Muscle of arm (tissue), 12 donors: ENCODE results near the gene DIAPH3. TPM values are rescaled to one million over a fixed set of nuclear protein-coding genes. Genes with fewer than 3 reads are reported as not detected.

Source experiments
- DNase-seq: peaks from one replicate; pipeline ENCODE4 v3.0.0-alpha.2; 2013
- polyA plus RNA-seq, 12 donors: library from polyadenylated mRNA; unstranded; fragments of 120-200 nt; gene quantifications; one replicate each; pipeline ENCODE4 v1.2.1, GENCODE V29; 2013; ENCODE audit not compliant: insufficient read length in 12 of 12

The DIAPH3 gene
- polyA plus RNA-seq, 12 donors, result 5.3 to 13.2 (median 8.8) TPM; not detected in 1

DNA sequence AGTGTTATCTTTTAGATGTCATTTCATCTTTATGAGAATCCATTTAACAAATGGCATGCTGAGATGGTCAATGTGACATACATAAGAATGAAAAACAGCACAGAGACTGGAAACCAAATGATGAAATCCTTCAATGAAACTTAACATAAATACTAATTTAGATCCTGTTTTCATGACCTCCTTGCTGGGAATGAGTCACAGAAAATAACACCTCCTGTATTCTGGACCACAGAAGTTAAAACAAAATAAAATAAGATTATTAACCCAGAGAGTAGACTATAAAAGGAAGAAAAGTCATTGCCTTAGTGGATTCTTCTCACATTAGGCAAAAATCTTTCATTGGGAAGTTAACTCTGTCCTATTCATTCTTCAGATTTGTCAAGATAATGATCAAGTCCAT lies 1.6 kb downstream of the DIAPH3 start:
- no peak for DNase-seq

DNA sequence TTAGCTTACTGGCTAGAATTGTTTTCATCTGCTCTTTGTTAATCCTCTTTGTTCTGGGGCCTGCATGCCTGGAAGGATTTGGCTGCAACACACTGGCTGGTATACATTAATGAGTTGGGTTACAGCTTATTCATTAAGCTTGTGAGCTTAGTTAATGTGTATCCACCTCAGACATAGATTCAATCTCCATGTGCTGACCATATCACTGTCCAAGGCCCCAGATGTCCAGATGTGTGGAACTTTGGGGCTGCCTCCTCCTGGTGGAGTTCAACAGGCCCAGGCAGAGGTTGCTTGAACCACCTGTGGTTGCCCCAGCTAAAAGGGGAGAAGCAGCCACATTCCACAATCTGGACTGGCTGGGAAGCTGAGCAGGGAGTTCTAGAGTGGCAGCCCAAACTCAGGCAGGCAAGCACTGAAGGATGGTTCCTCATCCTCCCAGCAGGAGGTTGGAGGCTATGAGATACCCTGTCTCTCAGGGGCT lies 5.4 kb downstream of the DIAPH3 start:
- DNase-seq, result no peak

GRCh38 chr13:60155978-60156377 lies 7.8 kb downstream of the DIAPH3 start:
- no peak for DNase-seq

DNA sequence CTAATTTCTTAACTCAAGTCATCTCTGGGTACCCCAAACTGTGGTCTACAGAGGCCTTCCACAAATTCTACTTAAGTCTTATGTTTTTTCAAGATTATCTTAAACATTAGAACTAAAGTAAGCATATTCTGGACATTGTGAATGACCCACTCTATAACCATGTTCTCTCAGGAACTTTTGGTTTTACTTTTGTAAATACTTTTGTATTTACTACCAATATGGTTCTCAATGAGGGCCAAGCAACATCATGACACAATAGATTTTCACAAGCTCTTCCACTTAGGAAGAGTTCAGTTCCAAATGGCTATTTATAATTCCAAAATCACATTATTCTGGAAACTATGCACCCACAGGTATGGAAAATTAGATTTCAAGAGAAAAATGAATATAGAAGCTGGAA lies 10.8 kb downstream of the DIAPH3 start:
- no peak for DNase-seq

- DNase-seq, result no peak
Observed at GRCh38 chr13:60152114-60152513, 11.6 kb downstream of the DIAPH3 start.

GRCh38 chr13:60150538-60150937 lies 13.2 kb downstream of the DIAPH3 start:
- no peak for DNase-seq

DNA sequence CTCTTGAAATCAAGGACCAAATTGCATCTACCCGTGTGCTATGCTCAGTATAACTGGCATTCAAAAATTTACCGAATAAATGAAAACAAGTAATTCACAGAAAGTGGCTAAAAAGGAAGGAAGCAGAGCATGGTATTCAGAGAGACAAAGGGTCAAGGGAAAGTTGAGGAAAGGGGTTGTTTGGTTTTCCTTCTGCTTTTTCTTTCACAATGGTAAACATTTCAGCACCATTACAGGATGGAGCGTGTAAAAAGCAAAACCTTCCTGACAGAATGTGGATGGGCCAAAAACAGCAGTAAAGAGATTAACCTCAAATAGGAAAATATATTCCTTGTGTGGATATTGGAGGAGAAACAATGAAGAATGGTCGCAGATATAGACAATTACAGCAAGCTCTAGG lies 14.8 kb downstream of the DIAPH3 start:
- DNase-seq, result no peak

DNA sequence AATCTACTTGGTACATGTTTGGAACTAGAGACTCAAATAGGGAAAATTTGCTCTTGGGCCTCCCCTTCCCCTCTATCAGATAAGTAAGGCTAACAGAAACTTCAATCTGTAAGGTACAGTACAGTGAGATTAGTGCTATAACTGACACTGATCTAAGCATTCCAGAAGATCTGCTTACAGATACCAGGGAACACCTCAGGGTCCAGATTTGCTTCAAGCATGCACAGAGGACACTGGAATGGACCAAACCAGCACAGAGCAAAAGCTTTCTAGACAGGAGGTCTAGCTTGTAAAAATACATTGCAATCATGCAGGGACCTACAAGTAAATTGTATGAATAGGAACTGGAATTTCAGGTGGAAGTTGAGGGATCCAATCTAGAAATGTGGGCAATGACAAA lies 16.4 kb downstream of the DIAPH3 start:
- no peak for DNase-seq

- DNase-seq, result no peak
Observed at GRCh38 chr13:60146471-60146870, 17.3 kb downstream of the DIAPH3 start.

- DNase-seq, result no peak
Observed at GRCh38 chr13:60143775-60144174, 20.0 kb downstream of the DIAPH3 start.

DNA sequence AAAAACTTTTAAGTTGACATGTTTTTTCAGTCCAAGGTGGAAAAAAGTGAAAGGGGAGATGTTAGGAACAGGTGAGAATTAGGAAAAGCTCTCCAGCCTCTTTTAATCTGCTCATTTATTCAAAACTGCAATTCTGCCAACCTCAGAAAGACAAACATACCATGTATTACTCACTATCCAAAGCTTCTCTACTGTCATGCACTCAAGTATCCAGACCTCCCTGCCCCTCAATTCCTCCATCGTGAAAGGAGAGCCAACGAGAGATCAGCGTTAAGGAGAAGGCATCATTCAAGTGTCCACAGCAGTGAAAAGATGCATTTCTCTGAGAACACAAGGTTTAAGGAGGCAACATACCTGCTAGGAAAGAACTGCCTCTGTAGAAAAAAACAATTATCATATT lies 24.5 kb downstream of the DIAPH3 start:
- no peak for DNase-seq

DNA sequence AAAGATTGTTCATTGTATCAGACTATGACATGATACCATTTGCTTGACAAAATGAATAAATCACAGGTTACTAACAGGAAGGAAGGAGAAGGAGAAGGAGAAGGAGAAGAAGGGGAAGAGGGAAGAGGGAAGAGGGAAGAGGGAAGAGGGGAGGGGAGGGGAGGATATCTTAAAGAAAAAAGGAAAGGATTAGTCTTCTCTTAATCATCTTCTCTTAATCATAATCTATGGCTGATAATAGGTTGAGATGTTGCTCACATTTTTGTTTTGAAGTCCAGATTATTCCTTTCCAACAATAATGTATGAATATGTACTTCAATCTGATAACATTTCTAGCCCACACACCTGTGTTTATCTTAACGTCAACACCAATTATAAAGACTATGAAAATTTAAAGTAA lies 25.1 kb downstream of the DIAPH3 start:
- no peak for DNase-seq

DNA sequence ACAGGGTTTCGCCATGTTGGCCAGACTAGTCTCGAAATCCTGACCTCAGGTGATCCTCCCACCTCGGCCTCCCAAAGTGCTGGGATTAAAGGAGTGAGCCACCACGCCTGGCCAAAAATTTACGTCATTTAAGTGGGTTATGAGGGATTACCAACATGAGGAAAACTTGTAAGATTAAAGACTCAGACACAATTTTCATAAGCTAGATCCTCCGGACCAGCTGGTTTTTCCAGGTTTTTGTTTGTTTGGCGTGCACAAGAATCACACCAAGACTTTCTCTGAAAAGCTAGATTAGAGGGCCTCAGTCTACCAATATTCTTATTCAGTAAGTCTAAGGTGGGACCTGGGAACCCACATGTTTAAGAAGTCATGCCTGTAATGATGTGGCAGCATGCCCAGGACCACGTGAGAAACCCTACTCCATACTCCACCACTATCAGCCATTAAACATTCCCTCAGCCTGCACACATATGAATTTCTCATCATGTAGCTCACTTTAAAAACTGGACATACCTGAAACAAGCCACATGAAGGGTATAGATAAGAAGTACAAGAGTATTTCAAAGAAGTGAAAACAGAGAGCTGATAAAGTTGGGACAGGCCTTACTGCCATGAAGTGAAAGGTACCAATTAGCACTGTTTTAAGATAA lies 25.7 kb downstream of the DIAPH3 start:
- no peak for DNase-seq

DNA sequence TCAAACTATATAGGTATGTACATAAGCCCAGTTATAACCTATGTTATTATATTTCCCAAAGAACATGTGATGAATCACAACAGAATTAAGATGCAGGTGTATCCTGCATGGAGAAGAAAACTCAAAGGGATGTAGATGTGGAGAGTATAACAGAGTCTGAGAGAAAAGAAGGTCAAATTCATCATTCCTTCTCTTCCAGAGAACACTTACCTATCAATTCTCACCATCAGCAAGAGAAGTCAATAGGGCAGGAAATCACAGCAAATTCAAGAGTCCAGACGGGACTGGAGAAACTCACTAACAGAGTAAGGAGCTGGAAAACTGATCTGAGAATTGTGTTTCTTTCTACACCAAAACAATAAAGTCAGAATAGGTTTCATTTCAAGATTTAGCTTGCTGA lies 28.4 kb downstream of the DIAPH3 start:
- no peak for DNase-seq

GRCh38 chr13:60134376-60134775 lies 29.4 kb downstream of the DIAPH3 start:
- DNase-seq, result no peak

- no peak for DNase-seq
Observed at GRCh38 chr13:60121337-60121687, 42.4 kb downstream of the DIAPH3 start.

- no peak for DNase-seq
Observed at GRCh38 chr13:60120617-60121336, 43.0 kb downstream of the DIAPH3 start.

- no peak for DNase-seq
Observed at GRCh38 chr13:60118696-60119400, 44.9 kb downstream of the DIAPH3 start.

- DNase-seq, result no peak
Observed at GRCh38 chr13:60114499-60115028, 49.2 kb downstream of the DIAPH3 start.

- DNase-seq, result no peak
Observed at GRCh38 chr13:60112771-60113170, 51.0 kb downstream of the DIAPH3 start.

- DNase-seq, result no peak
Observed at GRCh38 chr13:60111691-60112090, 52.0 kb downstream of the DIAPH3 start.

DNA sequence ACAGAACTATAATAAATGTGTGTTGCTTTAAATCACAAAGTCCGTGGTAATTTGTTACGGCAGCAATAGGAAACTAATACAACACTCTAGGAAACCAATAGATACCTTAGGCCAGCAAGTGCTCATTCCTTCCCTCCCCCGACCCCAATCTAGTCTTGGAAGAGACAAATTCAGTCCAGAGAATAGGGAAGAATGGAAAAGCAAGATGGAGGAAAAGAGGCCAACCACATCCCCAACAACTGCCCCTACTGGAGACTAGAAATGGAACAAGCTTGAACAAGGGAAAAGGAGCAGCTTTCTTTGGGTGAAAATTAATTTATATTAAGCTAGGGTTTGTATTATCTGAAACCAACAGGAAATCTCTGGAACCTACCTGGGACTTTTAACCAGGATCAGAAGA lies 54.4 kb downstream of the DIAPH3 start:
- no peak for DNase-seq

DNA sequence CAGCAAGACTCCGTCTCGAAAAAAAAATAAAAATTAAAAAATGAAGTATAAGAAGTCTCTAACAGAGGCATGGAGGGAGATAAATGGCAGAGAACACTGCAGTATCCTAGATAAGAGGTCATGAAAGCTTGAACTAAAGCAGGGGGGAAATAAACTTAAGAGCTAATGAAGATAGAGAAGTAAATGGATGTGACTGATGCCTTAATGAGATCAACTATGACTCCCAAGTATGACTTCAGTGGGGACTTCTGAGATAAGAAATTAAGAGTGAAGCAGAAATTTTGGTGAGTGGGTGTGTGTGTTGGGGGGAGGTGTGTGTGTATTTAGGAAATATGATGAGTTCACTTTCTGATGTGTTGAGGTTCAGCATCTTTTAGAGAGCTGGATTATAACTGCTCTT lies 55.1 kb downstream of the DIAPH3 start:
- DNase-seq, result no peak
